Transverse colon (tissue), 4 donors: ENCODE data around the gene MLH3.

Experiments
- POLR2A ChIP-seq: fragments of 450-650 bp; IDR thresholded peaks from one replicate; pipeline ENCODE4 v1.6.1; 2016; ENCODE audit warnings: antibody characterized with exemption, mild to moderate bottlenecking, moderate library complexity
- POLR2AphosphoS5 ChIP-seq, 3 donors: sonication (generic); formaldehyde crosslinking; IDR thresholded peaks; one replicate each; pipeline ENCODE4 v1.6.1; 2016; ENCODE audit warnings: antibody characterized with exemption in 3 of 3
- TF ChIP-seq, protein P1 (sequence below), 5 experiments: fragments of 200-600 bp in 3 of 5; fragments of 450-650 bp in 2 of 5; sonication (generic) in 3 of 5; IDR thresholded peaks; 1 replicate in 2 of 5; 2 replicates in 3 of 5; pipeline ENCODE4 v1.5.1; 2016 to 2017; ENCODE audit warnings: antibody characterized with exemption in 5 of 5, inconsistent platforms in 3 of 5, mild to moderate bottlenecking in 2 of 5, moderate library complexity in 1 of 5

GRCh38 chr14:75018694-75019093, 32.6 kb downstream of the MLH3 start:
- TF ChIP-seq, protein P1, sequence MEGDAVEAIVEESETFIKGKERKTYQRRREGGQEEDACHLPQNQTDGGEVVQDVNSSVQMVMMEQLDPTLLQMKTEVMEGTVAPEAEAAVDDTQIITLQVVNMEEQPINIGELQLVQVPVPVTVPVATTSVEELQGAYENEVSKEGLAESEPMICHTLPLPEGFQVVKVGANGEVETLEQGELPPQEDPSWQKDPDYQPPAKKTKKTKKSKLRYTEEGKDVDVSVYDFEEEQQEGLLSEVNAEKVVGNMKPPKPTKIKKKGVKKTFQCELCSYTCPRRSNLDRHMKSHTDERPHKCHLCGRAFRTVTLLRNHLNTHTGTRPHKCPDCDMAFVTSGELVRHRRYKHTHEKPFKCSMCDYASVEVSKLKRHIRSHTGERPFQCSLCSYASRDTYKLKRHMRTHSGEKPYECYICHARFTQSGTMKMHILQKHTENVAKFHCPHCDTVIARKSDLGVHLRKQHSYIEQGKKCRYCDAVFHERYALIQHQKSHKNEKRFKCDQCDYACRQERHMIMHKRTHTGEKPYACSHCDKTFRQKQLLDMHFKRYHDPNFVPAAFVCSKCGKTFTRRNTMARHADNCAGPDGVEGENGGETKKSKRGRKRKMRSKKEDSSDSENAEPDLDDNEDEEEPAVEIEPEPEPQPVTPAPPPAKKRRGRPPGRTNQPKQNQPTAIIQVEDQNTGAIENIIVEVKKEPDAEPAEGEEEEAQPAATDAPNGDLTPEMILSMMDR (IDR thresholded peaks at IDR 0.05) = no peak
- peak in 2 of 3 donors; percentile 55 to 58 for TF ChIP-seq POLR2AphosphoS5 (IDR thresholded peaks at IDR 0.05)
- no peak for TF ChIP-seq POLR2A
